Esophagus (tissue), 2 donors: ENCODE measurements around the gene CYP3A4. TPM values are rescaled to one million over a fixed set of nuclear protein-coding genes. Genes with fewer than 3 reads are reported as not detected.
"Not testable (repeated sequence)": the region's sequence is repeated elsewhere in the genome, so short reads cannot be mapped to it uniquely, and the experiment has no call there.

Experiments
- H3K27ac ChIP-seq, 2 donors: one replicate each; pipeline ENCODE4 v1.5.1; 2013; ENCODE audit warnings: low read depth in 2 of 2, mild to moderate bottlenecking in 2 of 2, inconsistent platforms in 1 of 2, low read length in 1 of 2, moderate library complexity in 1 of 2
- H3K27me3 ChIP-seq, 2 donors: one replicate each; pipeline ENCODE4 v1.6.1; 2013; ENCODE audit warnings: low read length in 2 of 2, control low read depth in 1 of 2, mild to moderate bottlenecking in 1 of 2; ENCODE audit not compliant: insufficient read depth in 2 of 2, control insufficient read depth in 1 of 2
- H3K36me3 ChIP-seq, 2 donors: one replicate each; pipeline ENCODE4 v1.6.1; 2013; ENCODE audit warnings: low read length in 1 of 2; ENCODE audit not compliant: control insufficient read depth in 2 of 2, insufficient read depth in 2 of 2
- H3K4me1 ChIP-seq, 2 donors: one replicate each; pipeline ENCODE4 v1.6.1; 2013; ENCODE audit warnings: low read length in 1 of 2; ENCODE audit not compliant: control insufficient read depth in 2 of 2, insufficient read depth in 2 of 2
- H3K4me3 ChIP-seq, 2 donors: one replicate each; pipeline ENCODE4 v1.5.1; 2013; ENCODE audit warnings: low read length in 2 of 2, mild to moderate bottlenecking in 2 of 2, low read depth in 1 of 2, moderate library complexity in 1 of 2
- H3K9me3 ChIP-seq, 2 donors: one replicate each; pipeline ENCODE4 v1.6.1; 2013; ENCODE audit warnings: mild to moderate bottlenecking in 2 of 2, low read depth in 1 of 2, low read length in 1 of 2, moderate library complexity in 1 of 2; ENCODE audit not compliant: control insufficient read depth in 2 of 2, insufficient read depth in 1 of 2
- WGBS, 2 donors: extraction: QIAGEN DNeasy Blood & Tissue Kit; methylation state at CpG; one replicate each; pipeline ENCODE4 v1.1.7; 2013; 5-methylcytosine and 5-hydroxymethylcytosine counted together
- polyA plus RNA-seq, 2 donors: library from polyadenylated mRNA; stranded (reverse); fragments of 200-250 nt; gene quantifications; one replicate each; pipeline ENCODE4 v1.2.3, GENCODE V29; 2013
- donor health status: healthy with polysubstance abuse.
- donor health status: Bipolar disorder and iron deficiency.

Gene CYP3A4
- polyA plus RNA-seq, 2 donors = 0.16 to 0.20 TPM

DNA sequence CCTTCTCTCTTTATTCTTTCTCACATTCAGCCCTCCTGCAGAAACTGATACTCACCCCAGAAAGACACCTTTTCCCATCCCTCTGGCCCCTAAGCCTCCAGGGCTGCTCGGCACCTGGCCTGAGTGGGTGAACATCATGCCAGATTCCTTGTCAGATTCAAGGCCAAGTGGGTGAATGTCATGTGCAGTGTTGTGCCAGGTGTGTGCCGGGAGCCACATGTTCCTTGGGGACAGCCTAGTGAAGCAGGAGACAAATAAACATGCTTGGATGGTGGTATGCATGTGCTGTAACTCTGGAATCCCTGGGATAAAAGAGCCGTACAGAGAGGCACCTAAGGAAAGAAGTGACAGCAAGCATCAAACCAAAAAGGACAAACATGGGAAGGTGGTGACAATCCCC lies 1.7 kb upstream of the CYP3A4 start:
- not testable (repeated sequence) for H3K27ac ChIP-seq, H3K4me1 ChIP-seq, H3K36me3 ChIP-seq, H3K9me3 ChIP-seq, H3K4me3 ChIP-seq, H3K27me3 ChIP-seq
- 52 to 59% methylated on average over 3 of the region's 3 CpGs for WGBS, 2 donors

DNA sequence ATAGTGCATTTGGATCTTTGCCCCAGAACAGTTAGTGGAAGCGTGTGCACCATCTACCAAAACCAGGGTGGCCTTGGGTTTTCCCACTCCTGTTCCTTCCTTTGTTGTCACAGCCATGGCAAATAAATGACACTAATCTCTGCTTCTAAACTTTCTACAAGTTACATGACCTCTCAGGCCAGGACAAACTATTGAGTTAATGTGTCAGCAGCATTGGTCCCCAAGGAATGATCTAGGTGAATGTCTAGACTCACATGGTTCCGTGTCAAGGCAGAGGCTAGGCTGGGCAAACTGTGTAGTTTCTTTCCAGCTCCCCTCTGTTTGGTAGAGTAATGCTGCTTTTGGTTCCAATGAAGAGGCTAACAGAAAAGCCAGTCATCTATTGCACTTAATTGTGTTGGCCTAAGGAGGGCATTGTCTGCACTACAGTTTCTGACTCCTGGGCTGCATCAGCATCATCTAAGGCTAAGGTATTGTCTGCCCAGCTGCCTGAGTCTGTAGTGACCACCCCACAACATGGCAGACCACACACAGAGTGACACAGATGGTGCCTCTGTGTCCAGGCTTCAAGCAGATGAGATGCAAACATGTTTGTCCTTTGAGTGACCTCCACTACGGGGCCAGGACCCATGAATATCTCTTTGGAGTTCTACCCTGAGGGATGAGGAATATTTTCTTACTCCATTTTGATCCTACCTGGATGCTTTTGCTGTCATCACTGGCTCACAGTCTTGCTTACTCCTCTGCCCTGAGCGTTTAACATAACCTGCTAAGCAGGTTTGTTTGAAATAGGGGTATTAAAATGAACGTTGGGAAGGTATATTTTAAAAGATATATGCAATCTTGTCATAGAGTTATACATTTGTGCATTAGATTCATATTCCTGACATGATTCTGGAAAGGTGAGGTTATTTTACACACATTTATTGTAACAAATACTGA lies 1.7 kb downstream of the CYP3A4 start:
- Histone ChIP-seq H3K4me3 (no peak overlapping the region), H3K27me3 (no peaks in the 10 kb centered on the region), H3K4me1 (peaks cover 2 to 10% of the 10 kb centered on the region in 2 donors), H3K27ac (peak overlapping the region in 1 of 2 donors; percentile 58), H3K9me3 (no peaks in the 10 kb centered on the region), H3K36me3 (no peaks in the 10 kb centered on the region)
- 51 to 54% methylated on average over 5 of the region's 5 CpGs for WGBS, 2 donors

DNA sequence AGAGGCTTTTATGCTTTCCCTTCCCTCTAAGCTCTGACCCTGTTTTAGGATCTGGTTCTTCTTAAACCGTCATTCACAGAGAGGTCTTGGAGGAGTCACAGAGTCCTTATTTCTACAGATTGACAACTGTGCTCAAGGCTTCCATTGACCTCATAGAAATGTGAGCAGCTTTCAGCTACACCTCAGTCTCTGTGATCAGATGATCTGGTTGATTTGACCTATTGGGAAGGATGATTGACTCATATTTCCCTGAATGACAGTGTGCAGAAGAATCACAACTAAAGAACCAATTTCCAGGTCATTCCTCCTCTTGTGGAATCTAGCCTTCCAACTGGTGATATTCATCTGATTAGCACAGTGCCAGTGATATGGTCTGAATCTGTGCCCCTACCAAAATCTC lies 3.4 kb downstream of the CYP3A4 start:
- H3K4me1 ChIP-seq = peaks cover 2 to 7% of the 10 kb centered on the region in 2 donors
- H3K9me3 ChIP-seq = no peaks in the 10 kb centered on the region
- H3K27me3 ChIP-seq = no peaks in the 10 kb centered on the region
- WGBS, 2 donors = 84% methylated on average over 1 of the region's 1 CpG
- no peaks in the 10 kb centered on the region for H3K36me3 ChIP-seq
- H3K4me3 ChIP-seq = no peak overlapping the region
- no peak overlapping the region for H3K27ac ChIP-seq

DNA sequence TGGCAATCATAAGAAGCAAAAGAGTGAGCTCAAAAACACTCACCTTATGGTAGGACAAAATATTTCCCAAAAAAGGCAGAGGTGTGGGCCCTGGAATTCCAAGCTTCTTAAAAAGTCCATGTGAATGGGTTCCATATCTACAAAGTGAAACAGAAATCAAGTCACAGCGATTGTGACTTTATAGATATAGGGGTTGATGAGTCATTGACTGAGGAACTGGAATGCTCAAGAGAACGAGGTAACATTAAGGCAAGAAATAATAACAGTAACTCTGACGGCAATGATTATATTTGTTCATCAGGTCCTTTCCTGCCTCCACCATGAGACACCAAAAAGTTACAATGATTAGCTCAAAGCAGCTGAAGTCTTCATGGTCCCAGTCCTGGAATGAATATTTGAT lies 4.0 kb downstream of the CYP3A4 start:
- WGBS, 2 donors = 80 to 88% methylated on average over 3 of the region's 3 CpGs
- Histone ChIP-seq H3K4me3 (no peak overlapping the region), H3K27ac (no peak overlapping the region), H3K36me3 (no peaks in the 10 kb centered on the region), H3K9me3 (no peaks in the 10 kb centered on the region), H3K4me1 (peaks cover 2 to 4% of the 10 kb centered on the region in 2 donors), H3K27me3 (no peaks in the 10 kb centered on the region)

DNA sequence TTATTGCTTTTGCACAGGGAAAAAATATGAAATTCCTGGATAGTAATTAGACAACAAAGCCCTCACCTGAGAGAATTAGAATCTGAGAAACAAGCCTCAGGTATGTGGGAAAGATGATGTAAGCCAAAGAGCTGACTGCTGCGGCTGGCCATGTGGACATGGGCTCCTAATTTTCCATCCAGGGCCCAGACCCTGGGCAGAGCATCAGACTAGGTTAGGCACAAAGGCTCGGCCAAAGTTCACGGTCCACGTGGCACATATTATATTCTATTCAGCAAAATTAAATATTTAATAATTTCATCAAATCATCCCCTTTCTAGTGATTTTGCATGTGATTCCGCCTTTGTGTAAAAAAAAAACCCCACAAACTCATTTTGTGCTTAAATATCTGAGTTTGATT lies 5.1 kb downstream of the CYP3A4 start:
- H3K36me3 ChIP-seq = no peaks in the 10 kb centered on the region
- no peaks in the 10 kb centered on the region for H3K27me3 ChIP-seq
- no peaks in the 10 kb centered on the region for H3K9me3 ChIP-seq
- H3K4me1 ChIP-seq = peaks cover 0 to 4% of the 10 kb centered on the region in 2 donors
- WGBS, 2 donors = 85 to 87% methylated on average over 5 of the region's 5 CpGs
- no peak overlapping the region for H3K27ac ChIP-seq
- H3K4me3 ChIP-seq = no peak overlapping the region

DNA sequence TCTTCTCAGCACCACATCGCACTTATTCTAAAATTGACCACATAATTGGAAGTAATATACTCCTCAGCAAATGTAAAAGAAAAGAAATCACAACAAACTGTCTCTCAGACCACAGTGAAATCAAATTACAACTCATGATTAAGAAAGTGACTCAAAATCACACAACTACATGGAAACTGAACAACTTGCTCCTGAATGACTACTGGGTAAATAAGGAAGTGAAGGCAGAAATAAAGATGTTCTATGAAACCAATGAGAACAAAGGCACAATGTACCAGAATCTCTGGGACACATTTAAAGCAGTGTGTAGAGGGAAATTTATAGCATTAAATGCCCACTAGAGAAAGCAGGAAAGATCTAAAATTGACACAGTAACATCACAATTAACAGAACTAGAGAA lies 10.6 kb downstream of the CYP3A4 start:
- H3K27me3 ChIP-seq, H3K36me3 ChIP-seq, H3K27ac ChIP-seq, H3K9me3 ChIP-seq, H3K4me3 ChIP-seq, H3K4me1 ChIP-seq: not testable (repeated sequence)
- 79 to 86% methylated on average over 1 of the region's 1 CpG for WGBS, 2 donors

DNA sequence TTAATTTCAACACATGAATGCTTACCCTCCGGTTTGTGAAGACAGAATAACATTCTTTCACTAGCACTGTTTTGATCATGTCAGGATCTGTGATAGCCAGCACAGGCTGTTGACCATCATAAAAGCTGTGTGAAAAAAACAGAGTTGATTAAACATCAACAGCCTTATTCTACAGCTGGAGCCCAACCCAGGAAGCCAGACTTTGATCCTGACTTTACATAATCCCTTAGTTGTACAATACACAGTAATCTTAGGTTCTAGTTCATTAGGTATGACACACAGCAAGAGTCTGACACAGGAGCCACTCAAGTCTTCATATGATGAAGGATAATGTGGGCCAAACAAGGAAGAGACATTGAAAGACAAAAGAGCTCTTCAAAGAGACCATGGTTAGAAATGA lies 11.4 kb downstream of the CYP3A4 start:
- 57 to 68% methylated on average over 1 of the region's 1 CpG for WGBS, 2 donors
- Histone ChIP-seq H3K27me3 (peaks cover 0 to 2% of the 10 kb centered on the region in 2 donors), H3K4me1 (no peaks in the 10 kb centered on the region), H3K27ac (no peak overlapping the region), H3K9me3 (no peaks in the 10 kb centered on the region), H3K36me3 (no peaks in the 10 kb centered on the region), H3K4me3 (no peak overlapping the region)

DNA sequence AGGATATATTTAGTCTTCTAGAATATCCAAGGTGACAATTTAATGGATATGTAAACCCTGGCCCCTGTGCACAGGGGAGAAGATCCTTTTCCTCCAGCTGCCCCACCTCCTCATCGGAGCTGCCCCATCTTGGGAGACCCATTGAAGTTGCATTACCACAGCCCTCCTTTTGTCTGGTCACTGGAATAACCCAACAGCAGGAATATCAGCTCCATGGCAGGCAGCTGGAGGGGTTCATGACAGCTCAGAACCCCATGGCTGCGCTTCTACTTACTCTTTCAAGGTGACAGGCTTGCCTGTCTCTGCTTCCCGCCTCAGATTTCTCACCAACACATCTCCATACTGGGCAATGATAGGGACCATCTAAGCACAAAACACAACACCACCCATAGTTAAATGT lies 14.5 kb downstream of the CYP3A4 start:
- H3K4me3 ChIP-seq, H3K27ac ChIP-seq, H3K27me3 ChIP-seq, H3K9me3 ChIP-seq, H3K36me3 ChIP-seq, H3K4me1 ChIP-seq: not testable (repeated sequence)
- 92 to 94% methylated on average over 3 of the region's 3 CpGs for WGBS, 2 donors

DNA sequence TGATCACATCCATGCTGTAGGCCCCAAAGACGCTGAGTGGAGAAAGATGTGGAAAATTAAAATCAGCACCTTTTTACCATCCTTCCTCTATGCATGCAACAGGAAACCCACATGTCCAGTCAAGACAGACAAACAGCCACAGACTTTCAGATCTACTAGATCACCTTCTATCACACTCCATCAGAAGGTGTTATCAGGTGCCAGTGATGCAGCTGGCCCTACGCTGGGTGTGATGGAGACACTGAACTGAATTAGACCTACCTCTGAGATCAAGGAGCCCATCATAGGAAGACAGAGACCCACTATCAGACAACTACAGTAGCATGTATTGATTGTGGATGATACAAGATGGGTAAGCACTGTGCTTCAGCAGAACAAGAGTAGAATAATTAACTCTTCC lies 15.5 kb downstream of the CYP3A4 start:
- 88 to 96% methylated on average over 2 of the region's 2 CpGs for WGBS, 2 donors
- H3K4me1 ChIP-seq = no peaks in the 10 kb centered on the region
- H3K27me3 ChIP-seq = peaks cover 0 to 2% of the 10 kb centered on the region in 2 donors
- H3K9me3 ChIP-seq = no peaks in the 10 kb centered on the region
- H3K4me3 ChIP-seq = no peak overlapping the region
- no peaks in the 10 kb centered on the region for H3K36me3 ChIP-seq
- H3K27ac ChIP-seq = no peak overlapping the region

DNA sequence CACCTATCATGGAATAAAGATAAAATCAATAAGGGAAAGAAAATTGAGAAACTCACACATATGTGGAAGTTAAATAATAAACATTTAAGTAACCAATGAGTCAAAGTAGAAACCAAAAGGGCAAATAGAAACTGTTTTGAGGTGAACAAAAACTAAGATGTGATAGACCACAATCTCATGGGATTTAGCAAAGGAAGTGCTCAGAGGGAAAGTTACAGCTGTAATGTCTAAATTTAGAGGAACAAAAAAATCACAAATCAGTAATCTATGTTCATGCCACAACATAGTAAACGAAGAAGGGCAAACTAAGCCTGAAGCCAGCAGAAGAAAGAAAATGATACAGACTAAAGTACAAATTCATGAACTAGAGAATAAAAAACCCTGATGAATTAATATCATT lies 16.3 kb downstream of the CYP3A4 start:
- H3K27ac ChIP-seq = no peak overlapping the region
- no peak overlapping the region for H3K4me3 ChIP-seq
- WGBS, 2 donors = 54 to 55% methylated on average over 1 of the region's 1 CpG
- H3K9me3 ChIP-seq = no peaks in the 10 kb centered on the region
- H3K27me3 ChIP-seq = peaks cover 0 to 2% of the 10 kb centered on the region in 2 donors
- H3K4me1 ChIP-seq = no peaks in the 10 kb centered on the region
- no peaks in the 10 kb centered on the region for H3K36me3 ChIP-seq
